GM21515 (cell line): ENCODE results near the gene OR7D2.
"Not testable (repeated sequence)": the region's sequence is repeated elsewhere in the genome, so short reads cannot be mapped to it uniquely, and the experiment has no call there.

Experiments
- ATAC-seq: cut with Tn5 transposase; IDR thresholded peaks from one replicate; pipeline ENCODE4 v1.9.1; 2021; ENCODE audit not compliant: unreplicated experiment

OR7D2 gene

DNA sequence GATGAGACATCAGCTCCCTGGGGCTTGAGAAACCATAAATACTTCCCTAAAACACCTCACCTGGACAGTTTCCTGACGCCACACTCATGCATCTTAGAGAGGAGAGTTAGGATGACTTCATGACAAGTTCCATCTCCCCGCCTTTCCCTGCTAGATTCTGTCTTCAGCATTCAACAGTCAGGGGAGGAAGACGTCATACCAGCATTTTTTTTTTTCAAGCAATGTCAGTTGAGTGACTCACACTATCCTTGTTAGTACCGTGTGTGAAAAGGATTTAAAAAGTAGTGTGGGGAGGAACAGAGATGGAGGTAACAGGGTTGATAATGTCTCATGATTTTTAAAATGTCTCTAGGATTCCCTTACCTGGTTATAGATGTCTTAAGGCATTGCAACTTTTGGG is at the start of gene OR7D2:
Gene OR7D2 (plus strand): TSS at position 79 of the 400 bp plus-strand sequence. CDS start 6,803 bp downstream, outside the sequence.
- no peak for ATAC-seq

DNA sequence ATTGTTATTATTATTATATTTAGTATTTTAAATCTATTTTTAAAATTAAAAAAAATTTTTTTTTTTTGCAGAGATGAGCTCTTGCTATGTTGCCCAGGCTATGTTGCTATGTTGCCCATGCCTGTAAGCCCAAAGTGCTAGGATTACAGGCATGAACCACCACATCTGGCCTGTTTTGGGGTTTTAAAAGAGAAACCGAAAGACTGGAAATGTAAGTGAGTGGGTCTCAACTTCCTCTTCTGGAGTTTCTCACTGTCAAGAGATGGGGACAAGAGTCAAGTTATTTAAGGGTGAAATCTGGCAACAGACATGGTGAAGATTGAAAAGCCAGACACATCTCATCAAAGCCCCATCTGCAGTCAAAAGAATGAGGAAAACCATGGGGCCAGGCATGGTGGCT is 47.8 kb upstream of the OR7D2 start:
- no peak for ATAC-seq

DNA sequence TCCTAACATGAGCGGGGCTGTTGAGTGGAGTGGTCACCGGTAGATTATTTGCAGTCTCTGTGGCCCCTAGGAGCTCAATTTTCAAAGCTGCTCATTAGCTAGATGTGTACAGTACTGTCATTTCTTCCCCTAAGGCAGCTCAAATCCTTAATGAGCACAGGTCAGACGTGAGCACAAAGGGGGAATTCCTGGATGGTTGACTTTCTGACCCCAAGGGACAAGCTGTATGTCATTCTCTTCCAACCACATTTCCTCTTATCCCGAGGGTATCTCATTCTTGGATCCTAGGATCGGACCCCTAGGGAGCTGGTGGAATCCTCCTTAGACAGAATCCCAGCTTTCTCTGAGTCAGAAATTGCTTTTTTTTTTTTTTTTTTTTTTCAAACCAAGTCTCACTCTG is 46.4 kb upstream of the OR7D2 start:
- ATAC-seq = no peak

GRCh38 chr19:9139609-9140158 is 39.1 kb upstream of the OR7D2 start:
- ATAC-seq = no peak

- peak; percentile 86 for ATAC-seq
Observed at GRCh38 chr19:9140159-9140874, 38.5 kb upstream of the OR7D2 start, which contains the start of gene ZNF317. ZNF317 (plus strand) TSS chr19:9140397; CDS start chr19:9156017, 15,620 bp downstream.

GRCh38 chr19:9144920-9145319 is 33.9 kb upstream of the OR7D2 start:
- ATAC-seq = no peak

DNA sequence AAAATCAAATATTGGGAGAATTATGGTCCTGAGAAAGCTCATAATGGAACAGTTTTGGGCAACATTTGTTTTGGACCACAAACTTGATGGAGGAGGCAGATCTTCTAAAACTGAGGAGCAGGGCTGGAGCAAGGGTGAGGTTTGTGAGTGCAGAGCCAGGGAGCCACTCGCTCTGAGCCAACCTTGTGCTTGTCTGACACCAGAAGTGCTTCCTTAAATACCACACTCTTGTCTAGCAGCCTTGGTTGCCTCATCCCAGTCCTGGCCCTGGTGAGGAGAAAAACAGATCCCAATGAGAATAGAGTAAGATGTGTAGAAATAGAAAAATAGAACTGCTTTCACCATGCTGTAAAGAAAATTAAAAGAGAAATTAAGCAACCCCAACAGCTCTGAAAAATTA is 31.9 kb upstream of the OR7D2 start:
- ATAC-seq = no peak

DNA sequence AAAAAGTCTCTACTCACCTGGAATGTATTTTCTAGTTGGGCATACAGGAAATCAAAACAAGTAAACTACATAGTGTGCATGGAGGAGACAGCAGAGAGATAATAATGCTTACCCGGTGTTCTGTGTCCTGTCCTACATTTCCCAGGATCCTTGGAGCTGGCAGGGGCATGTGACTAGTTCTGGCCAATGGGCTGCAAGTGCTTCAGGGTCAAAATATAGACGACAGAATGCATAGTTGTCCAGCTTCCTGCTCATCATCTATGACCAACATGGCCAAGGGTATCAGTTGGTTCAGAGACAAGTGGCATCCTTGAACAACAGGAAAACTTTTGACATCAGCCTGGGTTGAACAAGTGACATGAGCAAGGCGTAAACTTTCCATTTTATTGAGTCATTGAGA is 30.1 kb upstream of the OR7D2 start:
- no peak for ATAC-seq

GRCh38 chr19:9149997-9150396 is 28.8 kb upstream of the OR7D2 start:
- ATAC-seq = no peak

DNA sequence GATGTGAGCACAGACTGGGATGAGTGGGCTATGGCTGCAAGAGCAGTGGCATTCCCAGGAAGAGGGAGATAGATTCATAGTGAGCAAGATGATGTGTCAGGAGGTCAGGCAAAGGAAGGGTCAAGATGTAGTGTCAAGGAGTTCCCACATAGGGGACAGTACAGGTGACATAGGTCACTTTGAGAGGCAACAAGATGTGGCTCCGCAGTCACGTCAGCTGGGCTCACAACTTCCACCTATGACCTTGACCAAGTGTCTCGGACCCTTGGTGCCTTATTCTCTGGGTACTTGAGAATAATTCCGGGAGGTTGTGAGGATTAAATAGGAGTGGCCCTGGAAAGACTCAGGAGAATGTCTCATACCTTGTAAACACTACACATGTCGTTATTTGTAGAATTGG is 28.1 kb upstream of the OR7D2 start:
- ATAC-seq = no peak

DNA sequence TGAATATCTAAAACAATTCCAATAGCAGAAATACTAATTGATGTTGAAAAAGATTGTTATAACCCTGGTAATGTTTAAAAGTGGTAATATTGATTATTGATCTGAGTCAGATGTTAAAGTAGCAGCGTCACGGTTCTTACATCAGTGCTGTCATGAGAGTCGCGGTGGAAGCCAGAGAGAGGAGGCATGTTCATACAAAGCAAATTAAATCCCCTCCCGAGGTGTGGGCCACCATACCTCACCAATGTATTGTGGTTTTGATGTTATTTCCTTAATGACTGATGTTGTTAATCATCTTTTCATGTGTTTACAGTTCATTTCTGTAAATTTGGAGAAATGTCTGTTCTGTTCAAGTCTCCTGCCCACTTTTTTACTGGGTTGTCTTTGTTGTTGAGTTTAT is 27.4 kb upstream of the OR7D2 start:
- no peak for ATAC-seq

GRCh38 chr19:9155591-9155990 is 23.2 kb upstream of the OR7D2 start:
- no peak for ATAC-seq

DNA sequence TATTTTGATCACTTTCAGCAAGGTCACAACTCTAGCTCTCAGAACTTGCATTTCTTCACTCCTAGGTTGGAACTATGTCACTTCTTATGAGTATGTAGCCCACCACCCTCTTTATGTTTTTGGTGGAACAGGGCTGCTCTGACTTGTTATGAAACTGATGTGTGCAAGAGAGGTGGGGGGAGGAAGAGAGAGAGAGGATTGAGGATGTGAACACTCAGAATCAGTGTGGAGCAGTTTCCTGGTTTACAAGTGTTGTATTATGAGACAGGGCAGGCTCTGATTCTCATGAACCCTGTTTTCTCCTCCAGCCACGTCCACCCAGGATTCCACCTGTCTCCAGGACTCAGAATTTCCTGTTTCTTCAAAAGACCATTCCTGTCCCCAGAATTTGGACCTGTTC is 22.5 kb upstream of the OR7D2 start:
- ATAC-seq = no peak

DNA sequence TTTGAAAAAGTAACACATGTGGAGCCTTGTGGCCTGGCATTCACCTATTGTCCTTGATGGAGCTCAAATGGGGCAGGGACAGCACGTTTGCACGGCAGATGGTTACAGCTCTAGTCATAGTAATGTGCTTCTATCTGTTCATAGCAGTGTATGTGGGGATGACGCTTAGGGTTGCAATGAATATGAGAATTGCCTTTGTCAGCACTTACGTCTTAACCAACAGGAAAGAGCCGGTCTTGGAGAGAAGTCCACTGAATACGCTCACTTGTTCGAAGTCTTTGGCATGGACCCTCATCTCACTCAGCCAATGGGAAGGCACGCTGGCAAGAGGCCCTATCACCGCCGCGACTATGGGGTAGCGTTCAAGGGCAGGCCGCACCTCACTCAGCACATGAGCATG is 18.9 kb upstream of the OR7D2 start:
- no peak for ATAC-seq

- no peak for ATAC-seq
Observed at GRCh38 chr19:9161427-9161826, 17.4 kb upstream of the OR7D2 start.

DNA sequence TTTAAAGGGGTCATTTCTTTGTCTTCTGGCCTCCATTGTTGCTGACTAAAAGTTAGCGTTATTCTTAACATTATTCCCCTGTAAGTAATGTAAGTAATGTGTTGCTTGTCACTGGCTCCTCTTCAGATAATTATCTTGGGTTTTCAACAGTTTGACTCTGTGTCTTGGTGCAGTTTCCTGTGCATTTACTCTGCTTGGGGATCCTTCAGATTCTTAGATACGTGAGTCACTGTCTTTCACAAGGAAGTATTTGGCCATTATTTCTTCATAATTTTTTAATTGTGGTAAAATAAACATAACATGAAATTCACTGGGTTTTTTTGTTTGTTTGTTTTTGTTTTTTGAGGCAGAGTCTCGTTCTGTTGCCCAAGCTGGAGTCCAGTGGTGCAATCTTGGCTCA is 13.5 kb upstream of the OR7D2 start:
- no peak for ATAC-seq

GRCh38 chr19:9166846-9167245 is 11.9 kb upstream of the OR7D2 start:
- ATAC-seq = no peak

GRCh38 chr19:9171393-9171991 is 7.3 kb upstream of the OR7D2 start:
- no peak for ATAC-seq

DNA sequence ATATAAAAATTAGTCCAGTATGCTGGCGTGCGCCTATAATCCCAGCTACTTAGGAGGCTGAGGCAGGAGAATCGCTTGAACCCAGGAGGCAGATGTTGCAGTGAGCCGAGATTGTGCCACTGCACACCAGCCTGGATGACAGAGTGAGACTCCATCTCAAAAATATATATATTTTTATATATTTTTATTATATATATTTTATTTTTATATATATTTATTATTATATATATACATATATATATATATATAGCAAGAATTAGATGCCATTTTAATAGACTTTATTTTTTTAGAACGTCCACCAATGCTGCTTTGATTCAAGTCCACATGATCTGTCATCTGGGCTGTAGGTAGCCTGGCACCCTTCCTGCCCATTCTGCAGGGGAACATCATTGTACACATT is 3.5 kb upstream of the OR7D2 start:
- ATAC-seq = no peak

DNA sequence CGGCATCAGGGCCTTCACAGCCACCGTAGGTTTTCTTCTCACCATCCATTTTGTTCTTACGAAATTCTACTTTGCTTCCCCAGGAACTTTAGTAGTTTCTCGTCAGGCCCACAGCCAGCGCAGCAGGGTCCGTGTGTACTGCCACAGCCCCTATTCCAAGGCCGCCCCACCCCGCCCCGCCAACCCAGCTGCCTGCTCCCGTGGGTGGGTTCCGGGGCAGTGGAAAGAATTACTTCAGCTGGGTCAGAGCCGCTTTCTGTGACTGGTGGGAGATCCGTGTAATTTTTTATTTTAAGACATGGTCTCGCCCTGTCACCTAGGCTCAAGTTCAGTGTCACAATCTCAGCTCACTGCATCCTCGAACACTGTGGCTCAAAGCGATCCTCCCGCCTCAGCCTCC is 4.2 kb downstream of the OR7D2 start:
- no peak for ATAC-seq

- ATAC-seq = no peak
Observed at GRCh38 chr19:9187191-9187590, 8.4 kb downstream of the OR7D2 start.

DNA sequence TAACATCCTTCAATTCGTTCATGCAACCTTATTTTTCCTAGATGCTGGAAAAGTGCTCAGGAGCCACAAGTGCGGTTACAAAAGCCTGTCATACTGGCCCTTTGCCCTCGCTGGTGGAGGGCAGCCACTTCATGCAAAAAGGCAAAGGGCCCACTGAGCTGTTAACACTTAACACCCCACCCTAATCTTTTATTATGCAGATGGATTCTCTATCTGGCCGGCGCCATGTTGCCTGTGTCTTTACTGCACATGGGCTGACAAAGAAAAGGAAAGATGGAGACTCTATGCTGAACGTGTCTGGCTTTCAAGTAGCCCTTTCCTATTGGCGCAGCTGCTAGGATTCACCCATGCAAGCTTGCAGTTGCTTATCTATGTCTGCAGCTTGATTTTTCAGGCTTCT is 10.8 kb downstream of the OR7D2 start:
- ATAC-seq = no peak

- not testable (repeated sequence) for ATAC-seq
Observed at GRCh38 chr19:9198044-9198443, 19.3 kb downstream of the OR7D2 start.
